ENCODE data around the gene ODAD4.

GRCh38 chr17:41893384-41893783, 37.0 kb upstream of the ODAD4 start:
- TF ChIP-seq CTCF (IDR thresholded peaks at IDR 0.05) (no peak), POLR2A (IDR thresholded peaks at IDR 0.05) (no peak)
